ENCODE results near the gene EGFL8.
"Not testable (repeated sequence)": the region's sequence is repeated elsewhere in the genome, so short reads cannot be mapped to it uniquely, and the experiment has no call there.

EGFL8 gene

GRCh38 chr6:32198345-32198696, 33.9 kb downstream of the EGFL8 start:
- FAIRE-seq: no peak

DNA sequence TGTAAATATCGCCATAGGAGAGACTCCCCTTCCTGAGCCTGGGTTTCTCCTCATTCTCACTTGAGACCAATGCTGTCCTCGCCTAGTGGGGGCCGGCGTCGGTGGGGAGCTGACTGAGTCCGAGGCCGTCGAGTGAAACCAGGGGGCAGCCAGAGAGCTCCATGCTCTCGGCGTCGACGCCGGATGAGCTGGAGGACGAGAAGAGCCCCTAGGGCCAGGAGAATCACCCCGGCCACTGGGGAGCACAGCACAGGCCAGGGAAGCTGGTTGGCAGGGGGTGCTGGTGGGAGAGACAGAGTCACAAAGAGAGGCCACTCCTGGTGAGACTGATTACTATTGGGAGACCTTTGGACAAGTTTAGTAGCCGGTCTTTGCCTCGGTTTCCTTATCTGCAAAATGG, 34.5 kb downstream of the EGFL8 start:
- no peak for FAIRE-seq

- no peak for FAIRE-seq
These were observed 36.5 kb downstream of the EGFL8 start for GRCh38 chr6:32200711-32201475.

DNA sequence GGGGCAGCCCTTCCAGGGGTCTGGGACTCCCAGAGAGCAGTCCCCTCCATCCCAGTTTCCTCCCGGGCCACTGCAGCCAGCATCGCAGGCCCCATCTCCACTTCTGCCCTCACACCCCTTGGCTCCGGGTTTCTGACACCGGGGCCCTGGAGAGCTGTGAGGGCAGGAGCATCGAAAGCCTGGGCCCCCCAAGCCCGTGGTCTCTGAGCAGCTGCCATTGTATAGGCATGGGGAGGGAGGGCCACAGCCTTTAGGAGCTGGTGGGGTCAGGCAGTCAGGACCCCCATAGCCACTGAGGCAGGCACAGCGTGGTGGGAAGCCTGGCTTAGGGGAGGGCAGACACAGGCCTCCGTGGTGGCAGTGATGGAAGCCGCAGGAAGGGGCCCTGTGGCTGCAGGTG, 37.8 kb downstream of the EGFL8 start:
- no peak for FAIRE-seq

- FAIRE-seq: no peak
These were observed 39.3 kb downstream of the EGFL8 start for GRCh38 chr6:32203426-32204267.

- no peak for FAIRE-seq
These were observed 39.9 kb downstream of the EGFL8 start for GRCh38 chr6:32204268-32204715.

DNA sequence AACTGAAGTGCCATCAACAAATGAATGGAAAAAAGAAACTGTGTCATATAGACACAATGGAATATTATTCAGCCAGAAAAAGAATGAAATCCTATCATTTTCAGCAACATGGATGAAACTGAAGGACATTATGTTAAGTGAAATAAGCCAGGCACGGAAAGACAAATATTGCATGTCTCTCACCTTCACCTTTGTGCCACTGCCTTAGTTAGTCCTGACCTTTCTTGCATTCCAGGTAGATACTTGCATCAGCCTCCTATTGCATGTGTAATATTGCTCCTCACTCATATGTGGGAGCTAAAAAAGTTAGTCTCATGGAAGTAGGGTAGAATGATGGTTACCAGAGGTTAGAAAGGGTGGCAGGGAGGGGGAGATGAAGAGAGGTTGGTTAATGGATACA, 44.6 kb downstream of the EGFL8 start:
- FAIRE-seq: no peak

DNA sequence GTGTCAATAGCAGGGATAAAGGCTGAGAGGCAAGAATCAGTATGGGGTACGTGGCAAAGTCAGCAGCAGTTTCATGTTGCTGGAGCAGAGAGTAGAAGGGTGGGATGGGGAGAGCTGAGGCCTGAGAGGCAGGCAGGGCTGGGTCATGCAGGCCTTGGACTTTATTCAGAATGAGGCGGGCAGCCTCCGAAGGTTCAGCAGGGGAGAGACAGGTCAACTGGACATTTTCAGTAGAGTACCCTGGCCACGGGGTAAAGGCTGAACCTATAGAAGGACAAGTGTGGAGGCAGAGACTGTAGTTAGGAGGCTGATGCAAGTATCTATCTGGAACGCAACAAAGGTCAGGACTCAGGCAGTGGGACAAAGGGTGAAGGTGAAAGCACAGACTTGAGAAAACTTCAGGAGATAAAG, 45.8 kb downstream of the EGFL8 start:
- FAIRE-seq: no peak

DNA sequence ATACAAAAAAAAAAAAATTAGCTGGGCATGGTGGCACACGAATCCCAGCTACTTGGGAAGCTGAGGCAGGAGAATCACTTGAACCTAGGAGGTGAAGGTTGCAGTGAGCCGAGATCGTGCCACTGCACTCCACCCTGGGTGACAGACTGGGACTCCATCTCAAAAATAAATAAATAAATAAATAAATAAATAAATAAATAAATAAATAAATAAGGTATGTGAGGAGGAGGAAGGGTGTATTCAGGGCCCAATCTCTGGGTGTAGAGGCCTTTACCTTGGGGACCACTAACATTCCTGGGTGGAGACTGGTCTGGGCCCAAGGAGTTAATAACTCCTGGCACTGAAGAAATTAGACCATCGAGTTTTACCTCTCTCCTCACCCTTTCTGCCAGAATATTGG, 47.0 kb downstream of the EGFL8 start:
- FAIRE-seq: not testable (repeated sequence)

- FAIRE-seq: no peak
These were observed 47.8 kb downstream of the EGFL8 start for GRCh38 chr6:32212076-32212760.

GRCh38 chr6:32213649-32214048, 49.3 kb downstream of the EGFL8 start:
- no peak for FAIRE-seq

DNA sequence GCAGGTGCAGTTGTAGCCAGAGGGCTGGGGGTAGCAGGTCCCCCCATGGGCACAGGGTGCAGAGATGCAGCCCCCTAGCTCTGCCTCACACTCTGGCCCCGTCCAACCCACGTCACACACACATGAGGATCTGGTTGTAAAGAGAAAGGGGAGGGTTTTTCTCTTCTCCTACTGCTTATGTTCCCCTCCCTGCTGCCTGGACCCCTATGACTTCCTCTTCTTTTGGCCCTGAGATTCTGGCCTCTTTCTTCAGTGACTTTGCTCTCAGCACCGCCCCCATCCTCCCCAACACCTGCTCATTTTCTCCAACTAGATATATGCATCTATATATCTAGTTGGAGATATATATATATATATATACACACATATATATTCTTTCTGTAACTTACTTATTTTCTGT, 49.7 kb downstream of the EGFL8 start:
- FAIRE-seq: no peak

- FAIRE-seq: no peak
These were observed 51.2 kb downstream of the EGFL8 start for GRCh38 chr6:32215617-32216016.

DNA sequence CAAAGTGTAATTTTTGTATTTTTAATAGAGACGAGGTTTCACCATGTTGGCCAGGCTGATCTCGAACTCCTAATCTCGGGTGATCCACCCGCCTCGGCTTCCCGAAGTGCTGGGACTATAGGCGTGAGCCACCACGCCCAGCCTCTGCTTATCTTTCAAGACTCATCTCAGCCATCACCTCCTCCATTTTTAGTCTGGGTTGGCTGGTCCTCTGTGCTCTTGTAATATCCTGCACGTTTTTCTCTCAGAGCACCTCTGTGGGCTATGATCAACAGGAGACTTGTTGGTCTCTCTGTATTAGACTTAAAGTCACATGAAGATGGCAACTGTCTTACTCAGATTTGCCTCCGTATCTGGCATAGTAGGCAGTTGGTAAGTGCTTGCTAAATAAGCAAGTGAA, 51.9 kb downstream of the EGFL8 start:
- FAIRE-seq: no peak

GRCh38 chr6:32216998-32217397, 52.6 kb downstream of the EGFL8 start:
- no peak for FAIRE-seq

Data from A204.1 (cell line).